Immature natural killer cell (primary cell): ENCODE results near the gene TTC39C. TPM values are rescaled to one million over a fixed set of nuclear protein-coding genes. Genes with fewer than 3 reads are reported as not detected.

Experiments
- DNase-seq, 3 donors: peaks; one replicate each; pipeline ENCODE4 v3.0.0; 2022; ENCODE audit warnings: mixed read lengths in 1 of 3
- H3K27ac Mint-ChIP-seq, 6 donors: one replicate each; pipeline ENCODE4 v1.8.0; 2020; ENCODE audit warnings: mixed read lengths in 6 of 6, mild to moderate bottlenecking in 5 of 6, inconsistent platforms in 4 of 6, moderate library complexity in 3 of 6
- H3K27me3 Mint-ChIP-seq, 3 donors: one replicate each; pipeline ENCODE4 v1.8.0; 2020 to 2021; ENCODE audit warnings: low read depth in 3 of 3, mild to moderate bottlenecking in 3 of 3, mixed read lengths in 3 of 3, moderate library complexity in 3 of 3, inconsistent platforms in 1 of 3
- H3K36me3 Mint-ChIP-seq, 3 donors: one replicate each; pipeline ENCODE4 v1.8.0; 2020; ENCODE audit warnings: mixed read lengths in 3 of 3, inconsistent platforms in 2 of 3, mild to moderate bottlenecking in 2 of 3
- H3K4me1 Mint-ChIP-seq, 2 donors: one replicate each; pipeline ENCODE4 v1.8.0; 2020; ENCODE audit warnings: inconsistent platforms in 2 of 2, mild to moderate bottlenecking in 2 of 2, mixed read lengths in 2 of 2, moderate library complexity in 1 of 2
- H3K4me3 Mint-ChIP-seq, 5 donors: one replicate each; pipeline ENCODE4 v1.8.0; 2020; ENCODE audit warnings: mild to moderate bottlenecking in 5 of 5, mixed read lengths in 5 of 5, inconsistent platforms in 3 of 5, moderate library complexity in 3 of 5
- H3K9me3 Mint-ChIP-seq, 6 donors: one replicate each; pipeline ENCODE4 v1.8.0; 2020; ENCODE audit warnings: mild to moderate bottlenecking in 6 of 6, mixed read lengths in 6 of 6, inconsistent platforms in 4 of 6, moderate library complexity in 3 of 6
- polyA plus RNA-seq, 3 donors: library from polyadenylated mRNA; unstranded; fragments of 300-500 nt; fragmentation: Illumina TruSeq; gene quantifications; one replicate each; pipeline ENCODE4 v1.2.3, GENCODE V29; 2021

TTC39C gene
- polyA plus RNA-seq, 3 donors from 2014 or later = 18.3 to 26.7 (median 25.0) TPM

- Mint-ChIP-seq H3K36me3 (peaks cover 7 to 21% (median 15%) of the 10 kb centered on the region in 3 donors), H3K27me3 (no peaks in the 10 kb centered on the region), H3K4me1 (peaks cover 12 to 21% of the 10 kb centered on the region in 2 donors), H3K4me3 (no peak overlapping the region), H3K9me3 (no peaks in the 10 kb centered on the region), H3K27ac (peak overlapping the region in 1 of 6 donors; percentile 23)
- no peak for DNase-seq
Observed at GRCh38 chr18:24103320-24104021, 88.9 kb downstream of the TTC39C start.

- Mint-ChIP-seq H3K27ac (peak overlapping the region in 2 of 6 donors; percentile 21 to 62), H3K9me3 (no peaks in the 10 kb centered on the region), H3K36me3 (peaks cover 9 to 21% (median 15%) of the 10 kb centered on the region in 3 donors), H3K27me3 (peaks cover 0 to 2% (median 0%) of the 10 kb centered on the region in 3 donors), H3K4me3 (no peak overlapping the region), H3K4me1 (peaks cover 12 to 21% of the 10 kb centered on the region in 2 donors)
- DNase-seq = no peak
Observed at GRCh38 chr18:24104486-24104885, 89.9 kb downstream of the TTC39C start.

- Mint-ChIP-seq H3K27me3 (peaks cover 0 to 2% (median 0%) of the 10 kb centered on the region in 3 donors), H3K4me1 (peaks cover 16 to 32% of the 10 kb centered on the region in 2 donors), H3K36me3 (peaks cover 5 to 21% (median 7%) of the 10 kb centered on the region in 3 donors), H3K4me3 (no peak overlapping the region), H3K27ac (no peak overlapping the region), H3K9me3 (no peaks in the 10 kb centered on the region)
- DNase-seq = no peak
Observed at GRCh38 chr18:24108641-24109040, 94.1 kb downstream of the TTC39C start.

- Mint-ChIP-seq H3K4me1 (peaks cover 40 to 54% of the 10 kb centered on the region in 2 donors), H3K36me3 (peaks cover 0 to 21% (median 15%) of the 10 kb centered on the region in 3 donors), H3K4me3 (no peak overlapping the region), H3K9me3 (no peaks in the 10 kb centered on the region), H3K27ac (no peak overlapping the region), H3K27me3 (peaks cover 0 to 2% (median 0%) of the 10 kb centered on the region in 3 donors)
- DNase-seq = no peak
Observed at GRCh38 chr18:24111936-24112335, 97.4 kb downstream of the TTC39C start.

- no peak for DNase-seq
- Mint-ChIP-seq H3K4me3 (no peak overlapping the region), H3K9me3 (no peaks in the 10 kb centered on the region), H3K27ac (peak overlapping the region in 1 of 6 donors; percentile 35), H3K36me3 (peaks cover 0 to 21% (median 15%) of the 10 kb centered on the region in 3 donors), H3K27me3 (peaks cover 0 to 2% (median 0%) of the 10 kb centered on the region in 3 donors), H3K4me1 (peaks cover 35 to 49% of the 10 kb centered on the region in 2 donors)
Observed at GRCh38 chr18:24112464-24112863, 97.9 kb downstream of the TTC39C start.

- H3K4me3 Mint-ChIP-seq = no peak overlapping the region
- H3K27me3 Mint-ChIP-seq = peaks cover 0 to 2% (median 0%) of the 10 kb centered on the region in 3 donors
- H3K27ac Mint-ChIP-seq = peak overlapping the region in 2 of 6 donors; percentile 8 to 65
- no peaks in the 10 kb centered on the region for H3K9me3 Mint-ChIP-seq
- no peak for DNase-seq
- peaks cover 0 to 25% (median 15%) of the 10 kb centered on the region in 3 donors for H3K36me3 Mint-ChIP-seq
- H3K4me1 Mint-ChIP-seq = peaks cover 34 to 46% of the 10 kb centered on the region in 2 donors
Observed at GRCh38 chr18:24112874-24113615, 98.5 kb downstream of the TTC39C start.

GRCh38 chr18:24114924-24115549 lies 100.5 kb downstream of the TTC39C start:
- peak in 2 of 3 donors; percentile 5 to 14 for DNase-seq
- Mint-ChIP-seq H3K4me1 (peaks cover 34 to 54% of the 10 kb centered on the region in 2 donors), H3K27ac (peak overlapping the region; percentile 9 to 82 (median 66)), H3K36me3 (peaks cover 7 to 34% (median 12%) of the 10 kb centered on the region in 3 donors), H3K4me3 (peak overlapping the region in 4 of 5 donors; percentile 7 to 12 (median 9)), H3K9me3 (no peaks in the 10 kb centered on the region), H3K27me3 (peaks cover 0 to 2% (median 0%) of the 10 kb centered on the region in 3 donors)

- Mint-ChIP-seq H3K4me3 (peak overlapping the region in 2 of 5 donors; percentile 7 to 34), H3K9me3 (no peaks in the 10 kb centered on the region), H3K27ac (peak overlapping the region; percentile 9 to 82 (median 66)), H3K36me3 (peaks cover 10 to 36% (median 14%) of the 10 kb centered on the region in 3 donors), H3K27me3 (peaks cover 0 to 2% (median 0%) of the 10 kb centered on the region in 3 donors), H3K4me1 (peaks cover 34 to 54% of the 10 kb centered on the region in 2 donors)
- DNase-seq = no peak
Observed at GRCh38 chr18:24115628-24116027, 101.1 kb downstream of the TTC39C start.

GRCh38 chr18:24118750-24119577 lies 104.4 kb downstream of the TTC39C start:
- Mint-ChIP-seq H3K27me3 (peaks cover 0 to 2% (median 2%) of the 10 kb centered on the region in 3 donors), H3K9me3 (no peaks in the 10 kb centered on the region), H3K27ac (peak overlapping the region in 1 of 6 donors; percentile 76), H3K4me3 (no peak overlapping the region), H3K36me3 (peaks cover 22 to 36% (median 24%) of the 10 kb centered on the region in 3 donors), H3K4me1 (peaks cover 23 to 36% of the 10 kb centered on the region in 2 donors)
- DNase-seq = peak; percentile 60 to 71 (median 61)

- no peak overlapping the region for H3K4me3 Mint-ChIP-seq
- peaks cover 6 to 18% of the 10 kb centered on the region in 2 donors for H3K4me1 Mint-ChIP-seq
- no peak for DNase-seq
- peaks cover 21 to 47% (median 34%) of the 10 kb centered on the region in 3 donors for H3K36me3 Mint-ChIP-seq
- H3K27me3 Mint-ChIP-seq = peaks cover 0 to 2% (median 2%) of the 10 kb centered on the region in 3 donors
- H3K27ac Mint-ChIP-seq = no peak overlapping the region
- H3K9me3 Mint-ChIP-seq = no peaks in the 10 kb centered on the region
Observed at GRCh38 chr18:24120676-24121075, 106.1 kb downstream of the TTC39C start.

GRCh38 chr18:24121625-24122024 lies 107.1 kb downstream of the TTC39C start:
- H3K9me3 Mint-ChIP-seq = no peaks in the 10 kb centered on the region
- no peak overlapping the region for H3K27ac Mint-ChIP-seq
- no peak for DNase-seq
- H3K36me3 Mint-ChIP-seq = peaks cover 20 to 52% (median 34%) of the 10 kb centered on the region in 3 donors
- no peak overlapping the region for H3K4me3 Mint-ChIP-seq
- H3K27me3 Mint-ChIP-seq = peaks cover 0 to 2% (median 2%) of the 10 kb centered on the region in 3 donors
- H3K4me1 Mint-ChIP-seq = peaks cover 0 to 9% of the 10 kb centered on the region in 2 donors

- no peak overlapping the region for H3K27ac Mint-ChIP-seq
- no peaks in the 10 kb centered on the region for H3K9me3 Mint-ChIP-seq
- no peak overlapping the region for H3K4me3 Mint-ChIP-seq
- peaks cover 30 to 57% (median 41%) of the 10 kb centered on the region in 3 donors for H3K36me3 Mint-ChIP-seq
- no peak for DNase-seq
- H3K4me1 Mint-ChIP-seq = no peaks in the 10 kb centered on the region
- peaks cover 0 to 3% (median 0%) of the 10 kb centered on the region in 3 donors for H3K27me3 Mint-ChIP-seq
Observed at GRCh38 chr18:24126155-24126961, 111.8 kb downstream of the TTC39C start.
